GM12875 (cell line): ENCODE results near the gene ABRACL.

Experiments
- H3K4me3 ChIP-seq: one replicate; pipeline ENCODE4 v1.5.1; 2011; ENCODE audit warnings: low read depth, low read length, control low read depth
- CTCF ChIP-seq: IDR thresholded peaks from 2 replicates; pipeline ENCODE4 v1.5.1; 2011; ENCODE audit warnings: low read depth, mild to moderate bottlenecking, control low read depth, inconsistent platforms, low read length, moderate library complexity, borderline replicate concordance; ENCODE audit not compliant: insufficient read depth

The ABRACL gene

GRCh38 chr6:139027620-139028182 is 844 bp upstream of the ABRACL start:
- peak overlapping the region; percentile 57 for H3K4me3 ChIP-seq

GRCh38 chr6:139028215-139028657 is 309 bp upstream of the ABRACL start:
- peak overlapping the region; percentile 57 for H3K4me3 ChIP-seq
- no peak for TF ChIP-seq CTCF

More at GRCh38 chr6:139027620-139028182, 844 bp upstream of the ABRACL start:
- no peak for TF ChIP-seq CTCF

GRCh38 chr6:139029470-139030227 is 1.1 kb downstream of the ABRACL start:
- peak overlapping the region; percentile 57 for H3K4me3 ChIP-seq
- no peak for TF ChIP-seq CTCF

- TF ChIP-seq CTCF = no peak
- peak overlapping the region; percentile 57 for H3K4me3 ChIP-seq
Measured at GRCh38 chr6:139030228-139030963, 1.9 kb downstream of the ABRACL start.

GRCh38 chr6:139037490-139037889 is 8.9 kb downstream of the ABRACL start:
- no peak overlapping the region for H3K4me3 ChIP-seq
- no peak for TF ChIP-seq CTCF

- no peak overlapping the region for H3K4me3 ChIP-seq
- no peak for TF ChIP-seq CTCF
Measured at GRCh38 chr6:139044250-139044649, 15.7 kb downstream of the ABRACL start.
